ENCODE measurements around the gene C1QA. TPM values are rescaled to one million over a fixed set of nuclear protein-coding genes. Genes with fewer than 3 reads are reported as not detected.

C1QA gene
- total and polyA plus RNA-seq, 12 donors = 47.5 to 953 (median 420) TPM

DNA sequence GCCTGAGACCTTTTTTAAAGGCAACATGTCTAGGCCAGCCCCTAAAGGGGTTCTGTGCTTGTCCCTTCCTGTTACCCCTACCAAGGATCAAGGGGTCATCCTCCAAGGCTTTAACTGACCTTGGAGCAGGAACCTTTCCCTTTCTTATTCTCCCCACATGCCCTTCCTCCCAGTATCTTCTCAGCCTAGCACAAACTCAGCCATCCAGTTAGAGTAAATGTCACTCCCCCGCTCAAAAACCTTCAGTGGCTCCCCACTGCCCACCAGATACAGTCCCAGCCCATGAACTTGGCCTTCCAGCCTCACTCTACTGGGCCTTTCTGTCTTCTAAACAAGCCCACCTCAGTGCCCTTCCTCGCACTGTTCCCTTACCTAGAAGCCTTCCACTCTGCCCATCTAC, 25.5 kb downstream of the C1QA start:
- Histone ChIP-seq H3K27ac (no peak overlapping the region), H3K9me3 (replicated peaks in 1 of 3) (no peaks in the 10 kb centered on the region), H3K4me3 (no peak overlapping the region), H3K4me1 (replicated peaks in 1 of 2) (no peaks in the 10 kb centered on the region), H3K27me3 (no peaks in the 10 kb centered on the region), H3K36me3 (replicated peaks in 1 of 2) (no peaks in the 10 kb centered on the region)
- TF ChIP-seq CTCF (IDR thresholded peaks at IDR 0.05) (no peak), POLR2A (IDR thresholded peaks at IDR 0.05) (no peak)
- no peak for DNase-seq
- 83 to 93% (median 86%) methylated on average over 2 of the region's 2 CpGs for WGBS, 4 donors
- intact Hi-C loops (cut with DNase I) = no loop called here

DNA sequence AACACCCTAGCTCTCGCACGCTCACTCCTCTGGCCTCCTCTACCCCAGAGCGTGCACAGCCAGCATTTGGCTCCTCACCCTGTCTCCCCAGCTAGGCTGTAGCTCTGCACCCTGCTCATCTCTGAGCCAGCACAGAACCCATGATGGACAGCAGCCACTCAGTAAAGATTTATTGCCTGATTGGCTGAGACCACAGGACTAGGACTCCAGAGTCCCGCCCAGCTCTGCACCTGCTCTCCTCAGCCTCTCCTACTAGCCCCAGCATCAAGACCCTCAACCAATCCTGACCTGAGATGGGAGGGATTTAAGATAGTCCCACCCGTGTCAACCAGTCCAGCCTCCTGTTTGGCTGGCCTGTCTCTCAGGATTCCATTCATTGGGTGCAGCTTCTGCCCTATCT, 25.9 kb downstream of the C1QA start:
- Histone ChIP-seq H3K4me3 (no peak overlapping the region), H3K9me3 (replicated peaks in 1 of 3) (no peaks in the 10 kb centered on the region), H3K27ac (no peak overlapping the region), H3K27me3 (no peaks in the 10 kb centered on the region), H3K36me3 (replicated peaks in 1 of 2) (no peaks in the 10 kb centered on the region), H3K4me1 (replicated peaks in 1 of 2) (no peaks in the 10 kb centered on the region)
- DNase-seq = peak in 3 of 7 donors; percentile 29 to 70 (median 33)
- intact Hi-C loops (cut with DNase I) = no loop called here
- WGBS, 4 donors = 67 to 79% (median 73%) methylated on average over 5 of the region's 5 CpGs
- TF ChIP-seq POLR2A (IDR thresholded peaks at IDR 0.05) (no peak), CTCF (IDR thresholded peaks at IDR 0.05) (no peak)

DNA sequence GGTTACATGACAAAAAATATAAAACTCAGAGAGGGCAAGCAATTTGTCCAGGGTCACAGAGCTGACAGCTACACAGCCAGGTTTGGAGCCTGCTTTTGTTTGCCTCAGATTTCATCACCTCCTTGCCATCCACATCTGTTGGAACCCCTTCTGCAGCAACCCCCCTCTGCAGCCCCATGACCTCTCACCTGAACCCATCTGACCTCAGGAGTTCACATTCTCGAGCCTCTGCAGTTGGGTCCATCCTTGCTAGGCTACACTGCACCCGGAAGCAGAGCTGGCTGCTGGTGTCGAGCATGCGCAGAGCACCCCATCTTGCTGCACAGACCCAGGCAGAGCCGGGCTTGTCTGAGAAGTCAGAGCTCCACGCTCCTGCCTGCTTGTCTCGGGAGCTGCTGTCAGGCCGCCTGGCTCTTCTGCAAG, 26.6 kb downstream of the C1QA start:
- 58 to 84% (median 79%) methylated on average over 2 to 8 of the region's 8 CpGs for WGBS, 4 donors
- no peaks in the 10 kb centered on the region for H3K27me3 ChIP-seq
- no peak overlapping the region for H3K4me3 ChIP-seq
- TF ChIP-seq POLR2A (IDR thresholded peaks at IDR 0.05) (peak in 1 of 2 donors; percentile 8), CTCF (IDR thresholded peaks at IDR 0.05) (no peak)
- no peaks in the 10 kb centered on the region for H3K4me1 ChIP-seq (replicated peaks in 1 of 2)
- no peak for DNase-seq
- intact Hi-C loops (cut with DNase I) = no loop called here
- no peak overlapping the region for H3K27ac ChIP-seq
- no peaks in the 10 kb centered on the region for H3K9me3 ChIP-seq (replicated peaks in 1 of 3)
- H3K36me3 ChIP-seq (replicated peaks in 1 of 2) = no peaks in the 10 kb centered on the region

DNA sequence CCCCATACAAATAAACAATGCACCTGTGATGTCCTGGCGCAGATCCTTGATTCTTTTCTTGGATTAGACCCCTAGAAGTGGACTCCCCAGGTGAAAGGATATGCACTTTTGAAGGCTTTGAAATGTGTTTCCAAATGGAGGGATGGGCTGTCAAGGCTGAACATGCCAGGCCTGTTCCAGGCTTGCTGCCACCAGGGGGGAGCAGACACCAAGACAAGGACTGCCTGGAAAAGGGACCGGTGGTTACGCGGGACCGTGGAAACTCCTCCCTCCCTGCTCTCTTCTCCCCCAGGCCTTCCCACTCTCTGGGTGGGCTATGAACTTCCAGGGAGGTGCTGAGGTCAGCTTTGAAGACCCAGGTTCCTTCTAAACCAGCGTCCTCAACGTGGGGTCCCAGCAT, 29.3 kb downstream of the C1QA start:
- Histone ChIP-seq H3K4me1 (replicated peaks in 1 of 2) (no peaks in the 10 kb centered on the region), H3K9me3 (replicated peaks in 1 of 3) (no peaks in the 10 kb centered on the region), H3K4me3 (no peak overlapping the region), H3K36me3 (replicated peaks in 1 of 2) (no peaks in the 10 kb centered on the region), H3K27ac (no peak overlapping the region), H3K27me3 (peaks cover 9% of the 10 kb centered on the region)
- no peak for DNase-seq
- WGBS, 4 donors = 50 to 58% (median 53%) methylated on average over 6 to 7 of the region's 7 CpGs
- intact Hi-C loops (cut with DNase I) = no loop called here
- no peak for TF ChIP-seq POLR2A (IDR thresholded peaks at IDR 0.05)
- peak in 5 of 6 experiments; percentile 23 to 46 (median 26) for TF ChIP-seq CTCF (IDR thresholded peaks at IDR 0.05)

Data from adrenal gland (tissue), 12 donors.